GM19372 (cell line): ENCODE data around the gene DPH2.

Experiments used
- ATAC-seq: cut with Tn5 transposase; IDR thresholded peaks from one replicate; pipeline ENCODE4 v1.9.1; 2021; ENCODE audit warnings: mild to moderate bottlenecking, low read depth, moderate library complexity; ENCODE audit not compliant: unreplicated experiment

The DPH2 gene

DNA sequence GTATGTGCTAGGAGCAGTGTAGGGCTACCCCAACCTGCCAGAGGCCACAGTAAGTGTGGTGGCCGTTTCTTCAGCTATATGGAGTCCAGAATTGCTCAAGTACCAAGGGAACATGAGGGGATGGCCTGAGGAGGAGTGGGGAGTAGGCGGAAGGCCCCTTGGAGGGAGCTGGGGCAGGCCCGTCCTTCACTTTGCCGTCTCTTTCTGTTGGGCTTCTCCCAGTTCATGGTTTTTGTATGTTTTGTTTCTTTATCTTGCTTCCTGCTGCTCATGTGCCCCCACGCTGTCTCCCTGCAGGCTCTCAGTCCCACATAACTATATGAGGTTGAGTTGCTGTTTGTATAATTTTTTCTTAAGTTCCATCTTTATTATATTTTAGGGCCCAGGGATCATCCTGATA is 5.9 kb upstream of the DPH2 start:
- no peak for ATAC-seq

DNA sequence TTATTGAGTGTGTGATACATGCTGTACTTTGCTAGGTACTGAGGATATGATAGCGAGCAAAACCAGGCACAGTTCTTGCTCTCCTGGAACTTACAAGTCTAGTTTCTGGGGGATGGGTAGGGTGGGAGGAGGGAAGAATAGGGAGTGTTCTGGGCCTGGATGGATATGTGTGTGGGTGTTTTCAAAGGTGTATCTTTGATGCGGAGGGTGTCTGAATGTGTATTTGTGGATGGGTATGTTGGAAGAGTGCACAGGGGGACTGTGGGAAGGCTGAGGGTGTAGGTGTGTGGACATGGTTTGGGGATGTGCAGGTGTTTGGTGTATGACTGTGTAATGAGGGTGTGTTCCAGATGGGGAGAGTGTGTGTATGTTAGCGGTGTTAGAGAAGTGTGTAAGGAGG is 4.5 kb upstream of the DPH2 start:
- no peak for ATAC-seq

DNA sequence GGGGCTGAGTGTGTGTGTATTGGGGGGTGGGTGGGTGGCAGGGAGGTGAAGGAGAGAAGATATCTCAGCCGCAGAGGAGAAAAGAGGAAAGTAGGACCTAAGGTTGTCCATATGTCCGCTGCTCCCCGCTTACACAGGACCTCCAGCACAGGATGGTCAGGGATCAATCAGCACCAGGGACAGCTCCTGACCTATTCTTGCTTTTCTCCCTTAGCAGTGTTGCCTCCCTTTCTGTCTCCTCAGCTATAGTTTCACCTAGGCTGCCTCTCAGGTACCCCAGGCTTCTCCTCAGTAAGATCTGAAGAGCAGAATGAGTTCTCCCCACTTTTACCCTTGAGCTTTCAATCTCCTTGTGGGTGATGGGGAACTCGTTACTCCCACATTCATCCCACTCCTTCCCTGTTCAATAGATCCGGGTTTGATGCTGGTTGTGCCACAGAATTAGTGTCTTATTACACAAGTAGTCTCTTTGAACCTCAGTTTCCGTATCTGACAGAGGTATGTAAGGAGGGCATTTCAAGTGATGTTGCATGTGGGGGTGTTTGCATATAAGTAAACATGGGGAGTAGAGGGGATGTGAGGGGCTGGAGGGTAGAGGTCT is 1.4 kb upstream of the DPH2 start:
- no peak for ATAC-seq

DNA sequence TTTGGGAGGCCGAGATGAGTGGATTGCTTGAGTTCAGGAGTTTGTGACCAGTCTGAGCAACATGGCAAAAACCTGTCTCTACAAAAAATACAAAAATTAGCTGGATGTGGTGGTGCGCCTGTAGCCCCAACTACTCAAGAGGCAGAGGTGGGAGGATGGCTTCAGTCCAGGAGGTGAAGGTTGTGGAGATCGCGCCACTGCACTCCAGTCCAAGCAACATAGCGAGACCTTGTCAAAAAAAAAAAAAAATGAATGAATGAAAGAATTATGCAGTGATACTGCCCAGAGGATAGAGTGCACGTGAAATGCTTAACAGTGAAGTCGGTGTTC is 429 bp upstream of the DPH2 start:
- ATAC-seq: no peak

DNA sequence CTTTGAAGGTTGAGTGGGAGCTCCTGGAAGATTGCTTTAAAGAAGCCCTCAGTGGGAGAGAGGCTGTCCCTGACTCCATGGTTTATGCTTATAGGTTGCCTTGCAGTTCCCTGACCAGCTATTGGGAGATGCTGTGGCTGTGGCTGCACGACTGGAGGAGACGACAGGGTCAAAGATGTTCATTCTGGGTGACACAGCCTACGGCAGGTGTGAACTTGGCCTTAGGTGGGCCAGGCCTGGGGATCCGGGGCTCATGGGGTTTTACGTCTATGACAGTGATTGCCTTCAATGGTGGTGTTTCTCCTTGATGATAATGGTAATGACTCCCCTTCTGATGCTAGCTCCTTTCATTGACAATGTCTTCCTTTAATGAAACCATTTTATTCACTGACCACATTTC is 692 bp downstream of the DPH2 start:
- no peak for ATAC-seq

DNA sequence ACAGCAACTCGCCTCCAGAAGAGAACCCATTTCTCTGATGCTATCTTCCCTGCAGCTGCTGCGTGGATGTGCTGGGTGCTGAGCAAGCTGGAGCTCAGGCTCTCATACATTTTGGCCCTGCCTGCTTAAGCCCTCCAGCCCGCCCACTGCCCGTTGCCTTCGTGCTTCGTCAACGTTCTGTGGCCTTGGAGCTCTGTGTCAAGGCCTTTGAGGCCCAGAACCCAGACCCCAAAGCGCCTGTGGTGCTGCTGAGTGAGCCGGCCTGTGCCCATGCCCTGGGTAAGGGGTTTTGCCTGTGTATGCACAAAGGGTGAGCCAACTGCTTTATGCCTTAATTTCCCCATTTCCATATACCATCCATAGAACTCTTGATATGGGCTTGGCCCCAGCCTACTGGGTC is 1.1 kb downstream of the DPH2 start:
- no peak for ATAC-seq

DNA sequence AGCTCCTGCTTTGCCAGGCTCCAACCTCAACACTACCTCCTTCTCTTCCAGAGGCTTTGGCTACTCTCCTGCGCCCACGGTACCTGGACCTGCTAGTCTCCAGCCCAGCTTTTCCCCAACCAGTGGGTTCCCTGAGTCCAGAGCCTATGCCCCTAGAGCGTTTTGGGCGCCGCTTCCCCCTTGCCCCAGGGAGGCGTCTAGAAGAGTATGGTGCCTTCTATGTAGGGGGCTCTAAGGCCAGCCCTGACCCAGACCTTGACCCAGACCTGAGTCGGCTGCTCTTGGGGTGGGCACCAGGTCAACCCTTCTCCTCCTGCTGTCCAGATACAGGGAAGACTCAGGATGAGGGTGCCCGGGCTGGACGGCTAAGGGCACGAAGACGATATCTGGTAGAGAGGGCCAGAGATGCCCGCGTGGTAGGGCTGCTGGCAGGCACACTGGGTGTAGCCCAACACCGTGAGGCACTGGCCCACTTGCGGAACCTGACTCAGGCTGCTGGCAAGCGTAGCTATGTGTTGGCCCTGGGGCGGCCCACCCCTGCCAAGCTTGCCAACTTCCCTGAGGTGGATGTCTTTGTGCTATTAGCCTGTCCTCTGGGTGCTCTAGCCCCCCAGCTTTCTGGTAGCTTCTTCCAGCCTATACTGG is 1.6 kb downstream of the DPH2 start:
- no peak for ATAC-seq

DNA sequence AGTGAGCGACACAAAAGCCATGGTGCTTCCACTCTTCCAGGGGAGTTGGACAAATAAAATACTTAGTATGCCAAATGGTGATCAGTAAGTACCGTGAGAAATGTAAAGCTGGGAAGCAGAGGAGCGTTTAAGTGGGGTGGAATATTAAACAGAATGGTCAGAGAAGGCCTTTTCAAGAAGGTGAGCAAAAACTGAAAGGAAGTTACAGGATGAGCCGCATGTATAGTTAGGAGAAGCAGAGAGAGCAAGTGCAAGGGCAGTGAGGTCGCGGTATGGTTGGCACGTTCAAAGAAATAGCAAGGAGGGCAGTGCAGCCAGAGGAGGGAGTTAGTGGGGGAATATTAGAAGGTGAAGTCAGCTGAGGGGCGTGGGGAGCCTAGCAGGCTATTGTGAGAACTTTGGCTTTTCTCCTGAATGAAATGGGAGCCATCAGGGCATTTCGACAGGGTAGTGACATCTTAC is 4.2 kb downstream of the DPH2 start:
- ATAC-seq: no peak

DNA sequence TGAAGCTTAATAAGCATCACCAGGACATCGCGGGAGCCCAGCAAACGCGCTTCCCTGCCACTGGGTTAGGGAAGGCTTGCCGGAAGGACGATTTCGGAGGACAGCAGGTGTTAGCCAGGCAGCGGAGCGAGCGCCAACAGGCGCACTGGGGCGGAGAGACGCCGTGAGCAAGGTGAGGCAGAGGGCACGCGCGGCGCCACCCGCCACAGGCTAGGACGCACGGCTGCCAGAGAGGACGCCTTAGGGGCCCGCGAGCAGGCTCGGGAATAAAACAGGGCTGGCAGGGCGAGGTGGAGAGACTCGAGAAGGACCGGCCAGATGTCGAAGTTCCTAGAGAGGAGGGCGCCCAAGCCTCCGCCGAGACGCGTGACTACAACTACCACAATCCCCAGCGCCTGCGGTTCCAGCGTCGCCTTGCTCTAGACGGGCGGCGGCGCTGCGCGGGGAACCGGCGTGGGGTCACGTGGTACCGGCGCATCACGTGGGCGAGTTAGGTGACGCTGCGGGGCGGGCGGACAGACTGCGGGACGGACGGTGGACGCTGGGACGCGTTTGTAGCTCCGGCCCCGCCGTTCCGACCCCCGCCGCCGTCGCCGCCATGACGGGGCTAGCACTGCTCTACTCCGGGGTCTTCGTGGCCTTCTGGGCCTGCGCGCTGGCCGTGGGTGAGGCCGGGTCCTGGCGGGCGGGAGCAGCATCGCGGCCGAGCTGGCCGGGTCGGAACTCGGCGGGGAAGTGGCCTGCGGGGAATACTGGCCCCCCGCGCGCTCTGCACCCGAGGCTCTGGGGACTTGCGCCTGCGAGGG is 4.8 kb downstream of the DPH2 start, which contains the start of gene ATP6V0B:
TSS of gene ATP6V0B (plus strand) at position 518 of the 806 bp plus-strand sequence. CDS start at position 599, 81 bp downstream.
- ATAC-seq: peak; percentile 63

DNA sequence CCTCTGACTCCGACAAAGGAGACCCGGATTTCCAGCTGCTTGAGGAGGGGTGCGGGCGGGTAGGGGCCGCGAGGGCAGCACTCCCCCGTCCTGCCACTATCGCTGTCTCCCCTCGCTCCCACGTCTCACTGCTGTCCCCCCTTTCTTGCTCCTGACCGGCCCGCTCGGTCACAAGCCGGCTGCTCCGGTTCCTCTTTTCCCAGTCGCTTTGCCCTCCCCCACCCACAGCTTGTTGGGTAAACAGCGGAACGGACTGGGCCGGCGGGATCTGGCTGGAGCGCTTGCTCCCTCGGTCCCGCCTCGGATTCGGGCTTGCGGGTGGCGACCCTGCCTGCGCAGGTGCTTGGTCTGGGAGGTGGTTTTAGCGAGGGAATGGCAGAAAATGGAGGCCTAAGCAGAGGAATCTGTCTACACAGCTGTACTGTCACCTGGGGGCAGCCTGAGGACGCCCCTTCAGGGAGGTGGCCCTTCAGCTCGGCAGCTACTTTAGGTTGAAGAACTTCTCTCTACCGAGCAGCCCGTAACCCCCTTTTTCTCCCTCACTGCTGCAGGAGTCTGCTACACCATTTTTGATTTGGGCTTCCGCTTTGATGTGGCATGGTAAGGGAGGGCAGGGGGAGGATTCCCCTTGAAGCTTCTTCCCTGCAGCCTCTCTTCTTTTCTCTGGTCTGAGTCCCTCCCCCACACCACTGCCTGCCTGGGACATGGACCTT is 5.6 kb downstream of the DPH2 start:
- ATAC-seq: no peak

DNA sequence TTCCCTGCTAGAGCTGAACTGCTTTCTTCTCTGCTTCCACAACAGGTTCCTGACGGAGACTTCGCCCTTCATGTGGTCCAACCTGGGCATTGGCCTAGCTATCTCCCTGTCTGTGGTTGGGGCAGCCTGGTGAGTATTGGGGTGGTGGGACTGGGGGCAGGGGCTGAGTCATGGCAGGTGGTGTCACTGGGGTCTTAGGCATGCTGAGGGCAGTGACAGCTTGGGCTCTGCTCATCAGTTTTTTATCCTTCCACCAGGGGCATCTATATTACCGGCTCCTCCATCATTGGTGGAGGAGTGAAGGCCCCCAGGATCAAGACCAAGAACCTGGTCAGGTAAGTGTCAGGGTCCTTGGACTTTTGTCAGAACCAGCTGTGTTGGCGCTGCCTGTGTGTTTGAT is 6.2 kb downstream of the DPH2 start:
- ATAC-seq: no peak

DNA sequence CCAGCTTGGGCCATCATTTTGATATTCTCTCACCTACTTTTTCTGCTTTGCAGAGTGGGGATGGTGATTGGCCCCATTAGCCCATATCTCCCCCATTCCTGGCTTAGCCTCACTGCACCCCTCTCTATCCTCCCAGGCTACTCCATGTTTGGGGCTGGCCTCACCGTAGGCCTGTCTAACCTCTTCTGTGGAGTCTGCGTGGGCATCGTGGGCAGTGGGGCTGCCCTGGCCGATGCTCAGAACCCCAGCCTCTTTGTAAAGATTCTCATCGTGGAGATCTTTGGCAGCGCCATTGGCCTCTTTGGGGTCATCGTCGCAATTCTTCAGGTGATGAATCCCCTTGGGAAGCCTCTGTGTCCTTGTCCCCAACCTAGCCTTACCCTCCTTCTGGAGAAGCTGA is 7.1 kb downstream of the DPH2 start:
- no peak for ATAC-seq

DNA sequence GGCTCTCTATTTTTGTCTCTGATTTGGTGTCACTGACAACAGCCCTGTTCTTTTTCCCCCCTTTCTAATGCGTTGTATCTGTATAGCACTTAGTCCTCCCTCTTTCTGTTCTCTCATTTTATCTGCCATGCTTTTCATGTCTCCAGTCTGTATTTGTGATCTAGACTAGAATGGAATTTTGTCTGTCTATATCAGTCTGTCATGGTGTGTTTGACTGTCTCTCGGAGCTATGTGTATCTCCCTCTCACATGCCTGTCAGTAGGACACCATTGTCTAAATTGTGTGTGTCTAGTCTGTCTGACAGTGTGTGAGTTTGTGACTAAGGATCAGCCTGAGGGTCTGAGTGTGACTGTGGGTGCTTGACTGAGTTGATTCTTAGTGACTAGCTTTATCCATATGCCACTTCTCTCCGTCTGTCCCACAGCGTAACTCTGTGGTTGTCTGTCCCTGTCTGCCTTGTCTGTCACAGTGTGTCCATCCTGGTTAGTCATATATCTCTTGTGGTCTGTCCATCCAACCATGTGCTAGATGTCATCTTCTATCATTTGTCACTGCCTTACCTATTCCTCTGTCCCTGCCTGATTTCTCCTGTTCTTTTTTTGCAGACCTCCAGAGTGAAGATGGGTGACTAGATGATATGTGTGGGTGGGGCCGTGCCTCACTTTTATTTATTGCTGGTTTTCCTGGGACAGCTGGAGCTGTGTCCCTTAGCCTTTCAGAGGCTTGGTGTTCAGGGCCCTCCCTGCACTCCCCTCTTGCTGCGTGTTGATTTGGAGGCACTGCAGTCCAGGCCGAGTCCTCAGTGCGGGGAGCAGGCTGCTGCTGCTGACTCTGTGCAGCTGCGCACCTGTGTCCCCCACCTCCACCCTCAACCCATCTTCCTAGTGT is 7.8 kb downstream of the DPH2 start:
- ATAC-seq: no peak

DNA sequence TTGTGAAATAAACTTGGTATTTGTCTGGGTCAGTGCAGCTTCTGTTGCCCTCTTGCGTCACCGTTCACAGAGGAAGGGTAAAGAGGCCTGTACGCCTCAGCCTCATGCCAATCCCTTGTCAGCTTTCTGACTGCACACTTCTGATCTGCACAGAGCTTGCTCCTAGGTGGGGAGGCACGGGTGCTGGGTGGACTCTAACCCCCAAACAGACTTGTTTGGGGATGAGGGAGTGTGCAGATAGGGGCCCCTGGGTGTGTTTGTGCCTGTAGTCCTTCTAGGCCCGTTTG is 8.4 kb downstream of the DPH2 start:
- no peak for ATAC-seq

DNA sequence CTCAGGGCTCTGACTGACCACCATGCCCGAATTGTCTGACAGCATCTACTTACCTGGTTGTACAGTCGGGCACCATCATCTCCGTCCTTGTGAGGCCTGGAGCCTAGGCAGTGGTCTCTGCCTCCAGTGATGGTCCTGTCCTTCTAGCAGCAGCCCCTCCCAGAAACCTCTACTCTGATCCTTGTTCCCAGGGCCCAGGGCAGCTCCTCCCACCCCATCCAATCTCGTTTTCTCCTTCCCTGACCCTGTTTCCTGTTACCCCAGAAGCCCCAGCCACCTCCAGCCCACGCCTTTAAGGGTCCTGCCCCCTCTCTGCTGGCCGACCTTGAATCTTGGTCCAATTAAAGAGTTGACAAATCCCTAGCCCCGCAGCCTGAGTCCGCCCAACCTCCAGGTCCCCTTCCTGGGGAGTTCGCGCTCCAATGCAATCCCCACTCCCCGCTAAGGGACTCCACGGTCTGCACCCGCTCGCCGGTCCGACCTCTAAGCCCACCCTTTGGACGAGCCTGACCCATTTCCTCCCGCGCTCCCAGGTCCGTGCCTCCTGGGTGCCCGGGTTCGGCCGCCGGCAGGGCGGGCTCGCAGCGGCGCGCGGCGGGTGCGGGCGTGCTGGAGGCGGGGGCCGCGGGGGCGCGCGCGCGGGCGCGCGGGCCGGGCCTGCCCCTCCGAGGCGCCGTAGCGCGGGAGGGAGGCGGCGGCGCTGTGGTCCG is 8.9 kb downstream of the DPH2 start, which contains the start of gene B4GALT2:
TSS of gene B4GALT2 (plus strand) at position 660 of the 710 bp plus-strand sequence. CDS start 1,951 bp downstream, outside the sequence.
- no peak for ATAC-seq

DNA sequence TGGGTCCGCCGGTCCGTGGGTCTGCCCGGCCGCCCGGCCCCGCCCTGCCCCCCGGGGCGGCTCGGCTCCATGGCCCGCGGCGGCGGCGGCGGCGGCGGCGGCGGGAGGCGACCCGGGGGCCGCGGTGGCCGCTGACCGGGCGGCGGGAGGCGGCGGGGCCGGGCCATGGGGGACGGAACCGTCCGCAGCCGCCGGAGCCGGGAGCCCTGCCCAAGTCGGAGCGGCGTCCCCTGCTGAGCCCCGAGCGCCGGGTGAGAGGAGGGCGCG is 9.4 kb downstream of the DPH2 start:
- no peak for ATAC-seq

DNA sequence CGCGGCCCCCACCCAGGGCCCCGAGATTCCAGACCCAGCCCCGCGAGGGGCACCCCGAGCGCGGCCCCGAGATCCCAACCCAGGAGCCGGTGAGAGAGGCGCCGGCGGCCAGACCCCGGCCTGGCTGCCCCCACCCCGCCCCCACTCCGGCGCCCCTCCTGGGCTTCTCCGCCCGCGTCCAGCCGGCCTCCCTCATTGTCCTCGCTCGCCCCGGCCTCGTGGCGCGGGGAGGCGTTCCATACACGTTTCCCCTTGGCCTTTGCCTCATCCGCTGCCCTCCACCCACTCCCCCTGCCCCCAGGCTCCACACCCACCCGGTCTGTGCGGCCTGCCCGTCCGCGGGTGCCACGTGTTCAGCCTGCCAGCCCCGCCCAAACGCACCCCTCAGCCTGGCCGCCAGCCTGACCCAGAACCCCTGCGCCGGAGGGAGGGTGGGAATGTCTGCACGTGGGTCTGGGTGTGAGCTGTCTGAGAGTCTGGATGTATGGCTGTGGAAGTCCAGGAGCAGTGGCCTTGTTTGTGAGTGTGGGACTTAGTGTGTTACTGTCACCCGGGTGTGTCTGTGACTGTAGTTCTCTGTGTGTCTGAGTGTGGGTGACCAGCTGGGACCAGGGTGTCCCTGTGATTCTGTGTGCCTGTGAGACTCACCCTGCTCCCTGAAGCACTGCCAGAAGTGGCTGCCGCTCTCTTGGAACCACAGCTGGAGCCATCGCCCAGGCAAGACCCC is 9.9 kb downstream of the DPH2 start:
- no peak for ATAC-seq

DNA sequence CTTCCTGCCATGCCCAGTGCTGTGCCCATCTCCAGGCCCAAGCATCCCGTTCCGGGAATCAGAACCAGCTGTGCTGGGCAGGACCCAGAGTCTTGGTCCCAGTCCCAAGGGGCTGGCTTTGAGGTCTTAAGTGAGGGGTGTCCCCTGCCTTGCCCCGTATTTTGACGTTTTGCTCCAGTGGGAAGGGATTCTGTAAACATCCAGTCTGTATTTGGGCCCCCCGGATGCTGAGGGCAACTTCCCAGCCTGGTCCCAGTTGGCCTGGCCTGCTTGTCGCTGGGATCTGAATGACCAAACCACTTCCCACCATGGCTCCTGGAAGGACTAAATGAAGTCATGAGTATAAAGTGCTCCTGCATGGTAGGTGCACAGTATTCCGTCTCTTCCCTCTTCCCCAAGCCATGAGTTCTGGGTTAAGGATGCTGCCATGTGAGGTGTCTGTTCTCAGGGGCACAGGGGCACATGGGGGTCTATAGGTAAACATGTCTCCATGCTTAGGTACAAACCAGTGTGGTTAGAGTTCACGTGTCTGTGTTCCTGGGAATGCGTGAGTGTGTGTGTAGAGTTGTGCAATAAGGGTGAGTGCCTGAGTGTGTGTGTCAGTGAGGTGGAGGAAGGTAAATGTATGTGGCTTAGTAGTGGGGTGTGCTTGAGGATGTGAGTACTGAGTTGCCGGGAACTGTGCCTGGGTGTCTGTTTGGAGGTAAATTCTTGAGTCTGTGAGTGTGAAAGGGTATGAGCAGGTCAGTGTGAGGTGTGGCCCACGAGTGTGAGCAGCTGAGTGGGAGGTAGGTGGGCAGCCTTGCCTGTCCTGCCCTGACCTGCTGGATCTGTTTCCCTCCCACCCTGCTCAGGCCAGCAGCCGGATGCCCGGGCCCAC is 10.7 kb downstream of the DPH2 start:
- ATAC-seq: no peak
